ENCODE results near the gene LPGAT1.

- TF ChIP-seq, protein P1, sequence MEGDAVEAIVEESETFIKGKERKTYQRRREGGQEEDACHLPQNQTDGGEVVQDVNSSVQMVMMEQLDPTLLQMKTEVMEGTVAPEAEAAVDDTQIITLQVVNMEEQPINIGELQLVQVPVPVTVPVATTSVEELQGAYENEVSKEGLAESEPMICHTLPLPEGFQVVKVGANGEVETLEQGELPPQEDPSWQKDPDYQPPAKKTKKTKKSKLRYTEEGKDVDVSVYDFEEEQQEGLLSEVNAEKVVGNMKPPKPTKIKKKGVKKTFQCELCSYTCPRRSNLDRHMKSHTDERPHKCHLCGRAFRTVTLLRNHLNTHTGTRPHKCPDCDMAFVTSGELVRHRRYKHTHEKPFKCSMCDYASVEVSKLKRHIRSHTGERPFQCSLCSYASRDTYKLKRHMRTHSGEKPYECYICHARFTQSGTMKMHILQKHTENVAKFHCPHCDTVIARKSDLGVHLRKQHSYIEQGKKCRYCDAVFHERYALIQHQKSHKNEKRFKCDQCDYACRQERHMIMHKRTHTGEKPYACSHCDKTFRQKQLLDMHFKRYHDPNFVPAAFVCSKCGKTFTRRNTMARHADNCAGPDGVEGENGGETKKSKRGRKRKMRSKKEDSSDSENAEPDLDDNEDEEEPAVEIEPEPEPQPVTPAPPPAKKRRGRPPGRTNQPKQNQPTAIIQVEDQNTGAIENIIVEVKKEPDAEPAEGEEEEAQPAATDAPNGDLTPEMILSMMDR (conservative IDR thresholded peaks at IDR 0.05): no peak
- no peak for TF ChIP-seq ZFX (IDR thresholded peaks at IDR 0.05)
These were observed 29.5 kb downstream of the LPGAT1 start for GRCh38 chr1:211800925-211801607.
